Activated CD4-positive, alpha-beta T cell treated with anti-CD3 and anti-CD28 coated beads for 1 hour (primary cell): ENCODE results near the gene MED15.
"Not testable (repeated sequence)": the region's sequence is repeated elsewhere in the genome, so short reads cannot be mapped to it uniquely, and the experiment has no call there.

Experiments used
- DNase-seq: peaks from one replicate; pipeline ENCODE4 v3.0.0-alpha.2; 2020

Gene MED15

GRCh38 chr22:20507253-20508066 lies at the start of gene MED15:
Gene MED15, plus strand, starts transcription at chr22:20507610. Its CDS starts 69 bp downstream, at chr22:20507679.
- DNase-seq, result peak; percentile 79

GRCh38 chr22:20458530-20459151 lies 48.8 kb upstream of the MED15 start:
- no peak for DNase-seq

GRCh38 chr22:20459152-20459542 lies 48.3 kb upstream of the MED15 start:
- no peak for DNase-seq

- no peak for DNase-seq
These were observed 47.5 kb upstream of the MED15 start for GRCh38 chr22:20459862-20460261.

GRCh38 chr22:20463324-20464095 lies 43.9 kb upstream of the MED15 start:
- no peak for DNase-seq

GRCh38 chr22:20464096-20464614 lies 43.3 kb upstream of the MED15 start:
- DNase-seq, result peak; percentile 42

GRCh38 chr22:20464912-20465758 lies 42.3 kb upstream of the MED15 start:
- no peak for DNase-seq

GRCh38 chr22:20465759-20466077 lies 41.7 kb upstream of the MED15 start:
- no peak for DNase-seq

- no peak for DNase-seq
These were observed 40.6 kb upstream of the MED15 start for GRCh38 chr22:20466659-20467379.

- DNase-seq, result no peak
These were observed 38.1 kb upstream of the MED15 start for GRCh38 chr22:20469110-20469868.

- DNase-seq, result not testable (repeated sequence)
These were observed 36.9 kb upstream of the MED15 start for GRCh38 chr22:20470525-20470924.

GRCh38 chr22:20471126-20471833 lies 36.1 kb upstream of the MED15 start:
- DNase-seq, result no peak

- no peak for DNase-seq
These were observed 34.6 kb upstream of the MED15 start for GRCh38 chr22:20472629-20473442.

- DNase-seq, result no peak
These were observed 32.3 kb upstream of the MED15 start for GRCh38 chr22:20475115-20475436.

- DNase-seq, result not testable (repeated sequence)
These were observed 31.8 kb upstream of the MED15 start for GRCh38 chr22:20475569-20475968.

GRCh38 chr22:20478059-20478458 lies 29.4 kb upstream of the MED15 start:
- not testable (repeated sequence) for DNase-seq

- DNase-seq, result no peak
These were observed 27.7 kb upstream of the MED15 start for GRCh38 chr22:20479612-20480196.

GRCh38 chr22:20483143-20483506 lies 24.3 kb upstream of the MED15 start:
- DNase-seq, result not testable (repeated sequence)

GRCh38 chr22:20483771-20484170 lies 23.6 kb upstream of the MED15 start:
- no peak for DNase-seq
